Upper lobe of left lung (tissue), 6 donors: Measurements from ENCODE around the gene BET1. TPM values are rescaled to one million over a fixed set of nuclear protein-coding genes. Genes with fewer than 3 reads are reported as not detected.
"Not testable (repeated sequence)": the region's sequence is repeated elsewhere in the genome, so short reads cannot be mapped to it uniquely, and the experiment has no call there.

ENCODE experiments used
- ATAC-seq, 2 donors: fragments of 200-7000 bp; cut with Tn5 transposase; one replicate each; pipeline ENCODE4 v1.9.1; 2022; ENCODE audit warnings: mild to moderate bottlenecking in 2 of 2, moderate library complexity in 2 of 2; ENCODE audit not compliant: low FRiP score in 2 of 2
- DNase-seq, 2 donors: peaks; one replicate each; pipeline ENCODE4 v3.0.0-alpha.2; 2019 to 2020
- H3K27ac ChIP-seq, 4 donors: fragments of 200-600 bp; sonication (generic); one replicate each; pipeline ENCODE4 v1.5.1; 2016 to 2019
- H3K27me3 ChIP-seq, 4 donors: fragments of 200-600 bp; sonication (generic); one replicate each; pipeline ENCODE4 v1.5.1; 2017 to 2019
- H3K36me3 ChIP-seq, 4 donors: fragments of 200-600 bp; sonication (generic); one replicate each; pipeline ENCODE4 v1.5.1; 2016 to 2019
- H3K4me1 ChIP-seq, 4 donors: fragments of 200-600 bp; sonication (generic); one replicate each; pipeline ENCODE4 v1.5.1; 2018 to 2019
- H3K4me3 ChIP-seq, 4 donors: fragments of 200-600 bp; sonication (generic); one replicate each; pipeline ENCODE4 v1.5.1; 2017 to 2019; ENCODE audit warnings: mild to moderate bottlenecking in 2 of 4, moderate library complexity in 1 of 4
- H3K9me3 ChIP-seq, 4 donors: fragments of 200-600 bp; sonication (generic); one replicate each; pipeline ENCODE4 v1.5.1; 2018 to 2019
- EP300 ChIP-seq, 4 donors: sonication (generic); formaldehyde crosslinking; IDR thresholded peaks; one replicate each; pipeline ENCODE4 v1.5.1; 2017; ENCODE audit warnings: antibody characterized with exemption in 4 of 4, control low read depth in 2 of 4
- POLR2A ChIP-seq, 4 donors: fragments of 450-650 bp; IDR thresholded peaks; one replicate each; pipeline ENCODE4 v1.5.1; 2016 to 2017; ENCODE audit warnings: antibody characterized with exemption in 4 of 4, mild to moderate bottlenecking in 2 of 4
- POLR2AphosphoS5 ChIP-seq, 2 donors: sonication (generic); formaldehyde crosslinking; IDR thresholded peaks; one replicate each; pipeline ENCODE4 v1.5.1; 2017; ENCODE audit warnings: antibody characterized with exemption in 2 of 2
- WGBS, 2 donors: methylation state at CpG; one replicate each; pipeline ENCODE4 v1.1.5; 2017 to 2018; 5-methylcytosine and 5-hydroxymethylcytosine counted together
- total RNA-seq, 6 donors: library from RNA; depleted of rRNA in 4 of 6; stranded (reverse); fragments of >200 nt in 4 of 6; gene quantifications; one replicate each; pipeline versions ENCODE4 v1.1.0 to v1.2.1, GENCODE V29; 2016 to 2021
- TF ChIP-seq, protein P1 (sequence below), 6 experiments: fragments of 450-650 bp in 4 of 6; fragments of 200-600 bp in 2 of 6; sonication (generic) in 2 of 6; IDR thresholded peaks; one replicate each; pipeline ENCODE4 v1.5.1; 2016 to 2019; ENCODE audit warnings: antibody characterized with exemption in 6 of 6
- donor health status: DM: no; HTN: no; CAD: no; lungs with moderate emphysema.
- donor health status: DM: no; HTN: yes; CAD: no; lungs with severe emphysema.

BET1 gene
- total RNA-seq, 6 donors from 2014 or later: 11.7 to 39.2 (median 21.1) TPM

DNA sequence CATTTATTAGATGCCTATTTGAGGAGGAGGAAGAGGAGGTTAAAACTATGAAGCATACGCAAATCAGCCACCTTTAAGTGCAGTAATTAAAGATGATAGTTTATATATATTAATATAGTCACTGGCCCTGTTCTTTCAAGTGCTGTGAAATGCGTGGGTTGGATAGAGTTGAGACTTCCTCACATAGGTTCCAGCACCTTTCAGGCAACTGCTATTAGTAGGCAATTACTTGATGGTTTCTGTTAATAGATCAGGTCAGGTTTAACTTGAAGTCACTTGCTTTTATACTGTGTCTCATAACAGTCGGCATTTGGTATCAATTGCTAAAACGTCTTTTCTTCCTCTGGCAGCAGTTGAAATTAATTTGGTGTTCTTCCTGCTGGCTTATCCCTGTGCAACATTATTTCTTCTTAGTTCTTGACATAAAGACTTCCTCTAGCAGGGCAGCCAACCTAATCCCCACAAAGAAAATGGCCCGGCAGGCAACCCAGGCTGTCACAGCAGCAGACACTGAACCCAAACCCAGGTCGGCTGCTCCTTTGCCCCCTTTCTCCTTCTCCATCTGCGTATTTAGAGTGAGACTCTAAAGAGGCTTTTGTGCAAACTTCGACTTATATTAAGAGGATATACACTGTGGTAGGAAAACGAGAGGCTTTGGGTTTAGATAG lies 35.3 kb upstream of the BET1 start:
- no peak for DNase-seq

GRCh38 chr7:94031865-94032264 lies 27.7 kb upstream of the BET1 start:
- no peaks in the 10 kb centered on the region for H3K36me3 ChIP-seq
- H3K27ac ChIP-seq: no peak overlapping the region
- no peak for DNase-seq
- TF ChIP-seq POLR2AphosphoS5 (IDR thresholded peaks at IDR 0.05) (no peak), EP300 (IDR thresholded peaks at IDR 0.05) (no peak), POLR2A (IDR thresholded peaks at IDR 0.05) (no peak)
- TF ChIP-seq, protein P1, sequence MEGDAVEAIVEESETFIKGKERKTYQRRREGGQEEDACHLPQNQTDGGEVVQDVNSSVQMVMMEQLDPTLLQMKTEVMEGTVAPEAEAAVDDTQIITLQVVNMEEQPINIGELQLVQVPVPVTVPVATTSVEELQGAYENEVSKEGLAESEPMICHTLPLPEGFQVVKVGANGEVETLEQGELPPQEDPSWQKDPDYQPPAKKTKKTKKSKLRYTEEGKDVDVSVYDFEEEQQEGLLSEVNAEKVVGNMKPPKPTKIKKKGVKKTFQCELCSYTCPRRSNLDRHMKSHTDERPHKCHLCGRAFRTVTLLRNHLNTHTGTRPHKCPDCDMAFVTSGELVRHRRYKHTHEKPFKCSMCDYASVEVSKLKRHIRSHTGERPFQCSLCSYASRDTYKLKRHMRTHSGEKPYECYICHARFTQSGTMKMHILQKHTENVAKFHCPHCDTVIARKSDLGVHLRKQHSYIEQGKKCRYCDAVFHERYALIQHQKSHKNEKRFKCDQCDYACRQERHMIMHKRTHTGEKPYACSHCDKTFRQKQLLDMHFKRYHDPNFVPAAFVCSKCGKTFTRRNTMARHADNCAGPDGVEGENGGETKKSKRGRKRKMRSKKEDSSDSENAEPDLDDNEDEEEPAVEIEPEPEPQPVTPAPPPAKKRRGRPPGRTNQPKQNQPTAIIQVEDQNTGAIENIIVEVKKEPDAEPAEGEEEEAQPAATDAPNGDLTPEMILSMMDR (IDR thresholded peaks at IDR 0.05): no peak
- no peak for ATAC-seq
- H3K9me3 ChIP-seq: no peaks in the 10 kb centered on the region
- no peak overlapping the region for H3K4me3 ChIP-seq
- 63 to 75% methylated on average over 2 of the region's 2 CpGs for WGBS, 2 donors
- H3K27me3 ChIP-seq: no peaks in the 10 kb centered on the region
- H3K4me1 ChIP-seq: no peaks in the 10 kb centered on the region

More for the DNA sequence above, 35.3 kb upstream of the BET1 start:
- H3K27ac ChIP-seq: no peak overlapping the region
- 55 to 62% methylated on average over 9 of the region's 9 CpGs for WGBS, 2 donors
- no peaks in the 10 kb centered on the region for H3K36me3 ChIP-seq
- no peak for ATAC-seq
- H3K4me3 ChIP-seq: no peak overlapping the region
- H3K9me3 ChIP-seq: no peaks in the 10 kb centered on the region
- no peaks in the 10 kb centered on the region for H3K27me3 ChIP-seq
- TF ChIP-seq POLR2AphosphoS5 (IDR thresholded peaks at IDR 0.05): no peak
- TF ChIP-seq, protein P1 (IDR thresholded peaks at IDR 0.05): no peak
- no peak for TF ChIP-seq EP300 (IDR thresholded peaks at IDR 0.05)
- no peak for TF ChIP-seq POLR2A (IDR thresholded peaks at IDR 0.05)
- no peaks in the 10 kb centered on the region for H3K4me1 ChIP-seq

DNA sequence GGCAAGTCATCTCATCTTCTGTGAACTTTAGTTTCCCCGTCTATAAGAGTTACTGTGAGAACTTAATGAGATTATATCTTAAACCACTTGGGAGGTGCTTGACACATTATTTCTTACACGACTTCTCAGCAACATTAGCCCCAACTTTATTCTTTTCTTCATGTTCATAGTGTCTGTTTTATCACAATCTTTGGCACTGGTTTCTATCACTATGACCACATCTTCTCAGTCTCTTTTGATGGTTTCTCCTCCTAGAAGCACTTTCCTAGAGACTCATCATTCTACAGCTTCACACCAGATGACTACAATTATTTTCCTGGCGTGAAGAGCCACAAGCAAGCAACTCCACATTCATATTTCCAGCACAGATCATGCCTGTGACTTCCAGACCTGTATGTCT lies 26.5 kb upstream of the BET1 start:
- H3K9me3 ChIP-seq: no peaks in the 10 kb centered on the region
- ATAC-seq (no peak), DNase-seq (no peak)
- H3K27ac ChIP-seq: no peak overlapping the region
- H3K4me1 ChIP-seq: no peaks in the 10 kb centered on the region
- no peak overlapping the region for H3K4me3 ChIP-seq
- no peak for TF ChIP-seq POLR2A (IDR thresholded peaks at IDR 0.05)
- TF ChIP-seq EP300 (IDR thresholded peaks at IDR 0.05): no peak
- no peak for TF ChIP-seq POLR2AphosphoS5 (IDR thresholded peaks at IDR 0.05)
- no peaks in the 10 kb centered on the region for H3K36me3 ChIP-seq
- WGBS, 2 donors: 80 to 81% methylated on average over 3 of the region's 3 CpGs
- H3K27me3 ChIP-seq: no peaks in the 10 kb centered on the region

GRCh38 chr7:94029976-94030375 lies 25.8 kb upstream of the BET1 start:
- 82 to 88% methylated on average over 3 of the region's 3 CpGs for WGBS, 2 donors
- no peak for TF ChIP-seq POLR2A (IDR thresholded peaks at IDR 0.05)
- no peak for TF ChIP-seq POLR2AphosphoS5 (IDR thresholded peaks at IDR 0.05)
- no peak for TF ChIP-seq EP300 (IDR thresholded peaks at IDR 0.05)
- Histone ChIP-seq H3K27ac (no peak overlapping the region), H3K9me3 (no peaks in the 10 kb centered on the region), H3K4me1 (no peaks in the 10 kb centered on the region), H3K27me3 (no peaks in the 10 kb centered on the region), H3K36me3 (no peaks in the 10 kb centered on the region), H3K4me3 (no peak overlapping the region)
- no peak for ATAC-seq
- DNase-seq: no peak

DNA sequence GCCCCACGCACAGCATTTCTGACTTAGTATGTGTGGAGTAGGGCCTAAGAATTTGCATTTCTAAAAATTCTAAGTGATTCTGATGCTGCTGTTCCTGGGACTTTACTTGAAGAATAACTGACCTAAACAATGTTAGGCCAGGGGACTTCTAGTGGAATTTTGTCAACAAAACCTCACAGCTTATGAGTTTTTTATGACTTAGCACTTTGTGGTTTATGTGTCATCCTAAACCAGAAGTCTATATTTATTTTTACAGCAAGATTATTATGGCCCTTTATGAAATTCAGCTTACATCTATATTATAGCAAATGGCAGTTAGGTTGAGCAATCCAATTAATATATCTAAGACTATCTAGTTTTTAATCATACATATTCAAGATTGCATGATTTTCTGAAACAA lies 24.6 kb upstream of the BET1 start:
- no peak for DNase-seq
- 91 to 100% methylated on average over 1 of the region's 1 CpG for WGBS, 2 donors
- no peaks in the 10 kb centered on the region for H3K36me3 ChIP-seq
- no peak for ATAC-seq
- no peak for TF ChIP-seq POLR2AphosphoS5 (IDR thresholded peaks at IDR 0.05)
- TF ChIP-seq POLR2A (IDR thresholded peaks at IDR 0.05): no peak
- TF ChIP-seq, protein P1 (IDR thresholded peaks at IDR 0.05): no peak
- no peak for TF ChIP-seq EP300 (IDR thresholded peaks at IDR 0.05)
- H3K27ac ChIP-seq: no peak overlapping the region
- no peaks in the 10 kb centered on the region for H3K27me3 ChIP-seq
- no peaks in the 10 kb centered on the region for H3K9me3 ChIP-seq
- H3K4me3 ChIP-seq: no peak overlapping the region
- no peaks in the 10 kb centered on the region for H3K4me1 ChIP-seq

DNA sequence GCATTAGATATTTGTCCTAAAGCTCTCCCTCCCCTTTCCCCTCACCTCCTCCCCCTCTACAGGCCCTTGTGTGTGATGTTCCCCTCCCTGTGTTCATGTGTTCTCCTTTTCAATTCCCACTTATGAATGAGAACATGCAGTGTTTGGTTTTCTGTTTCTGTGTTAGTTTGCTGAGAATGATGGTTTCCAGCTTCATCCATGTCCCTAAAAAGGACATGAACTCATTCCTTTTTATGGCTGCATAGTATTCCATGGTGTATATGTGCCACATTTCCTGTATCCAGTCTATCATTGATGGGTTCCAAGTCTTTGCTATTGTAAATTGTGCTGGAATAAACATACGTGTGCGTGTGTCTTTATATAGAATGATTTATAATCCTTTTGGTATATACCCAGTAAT lies 22.5 kb upstream of the BET1 start:
- WGBS, 2 donors: 90 to 99% methylated on average over 2 of the region's 2 CpGs
- H3K27ac ChIP-seq, H3K9me3 ChIP-seq, DNase-seq, H3K4me3 ChIP-seq, H3K4me1 ChIP-seq, ATAC-seq, H3K27me3 ChIP-seq, H3K36me3 ChIP-seq: not testable (repeated sequence)
